GM19463 (cell line): ENCODE data around the gene CCDC182.

ENCODE experiments used
- ATAC-seq: cut with Tn5 transposase; IDR thresholded peaks from one replicate; pipeline ENCODE4 v1.9.1; 2021; ENCODE audit warnings: mild to moderate bottlenecking, moderate library complexity; ENCODE audit not compliant: unreplicated experiment

The CCDC182 gene

DNA sequence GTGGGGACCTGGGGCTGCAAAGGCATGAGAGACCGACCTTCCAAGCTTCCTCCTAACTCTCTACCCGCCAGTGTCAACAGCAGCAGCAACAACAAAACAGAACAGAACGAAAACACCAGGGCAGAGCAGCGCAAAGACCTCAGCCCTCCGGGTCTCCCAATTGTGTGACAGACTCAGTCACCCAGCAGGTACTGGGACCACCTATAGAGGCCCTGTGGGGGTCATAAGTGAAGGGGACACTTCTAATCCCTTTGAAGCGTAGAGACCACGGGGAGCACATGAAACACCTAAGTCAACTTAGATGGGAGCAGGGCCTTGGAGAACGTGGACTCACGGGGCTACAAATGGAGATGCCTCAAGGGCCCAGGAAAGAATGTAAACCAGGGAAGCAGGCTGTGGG is 12.6 kb upstream of the CCDC182 start:
- ATAC-seq: no peak

DNA sequence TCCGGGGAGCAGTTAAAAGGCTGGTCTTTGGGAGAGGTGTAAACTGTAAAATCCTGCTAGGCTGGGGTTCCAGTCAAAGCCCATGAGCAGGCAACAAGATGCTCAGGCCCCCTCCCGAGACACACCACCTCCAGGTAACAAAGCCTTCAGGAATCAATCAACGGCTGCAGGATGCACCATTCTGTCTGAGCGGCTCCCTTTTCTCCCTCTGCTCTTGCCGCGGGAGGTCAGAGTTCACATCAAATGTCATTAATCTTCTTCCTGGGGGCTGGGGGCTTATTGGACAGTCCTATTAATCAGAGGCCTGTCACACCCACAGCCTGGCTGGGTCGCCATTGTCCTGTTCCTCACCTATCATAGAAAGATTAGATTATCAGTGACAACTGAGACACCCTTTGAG is 11.9 kb upstream of the CCDC182 start:
- ATAC-seq: no peak

DNA sequence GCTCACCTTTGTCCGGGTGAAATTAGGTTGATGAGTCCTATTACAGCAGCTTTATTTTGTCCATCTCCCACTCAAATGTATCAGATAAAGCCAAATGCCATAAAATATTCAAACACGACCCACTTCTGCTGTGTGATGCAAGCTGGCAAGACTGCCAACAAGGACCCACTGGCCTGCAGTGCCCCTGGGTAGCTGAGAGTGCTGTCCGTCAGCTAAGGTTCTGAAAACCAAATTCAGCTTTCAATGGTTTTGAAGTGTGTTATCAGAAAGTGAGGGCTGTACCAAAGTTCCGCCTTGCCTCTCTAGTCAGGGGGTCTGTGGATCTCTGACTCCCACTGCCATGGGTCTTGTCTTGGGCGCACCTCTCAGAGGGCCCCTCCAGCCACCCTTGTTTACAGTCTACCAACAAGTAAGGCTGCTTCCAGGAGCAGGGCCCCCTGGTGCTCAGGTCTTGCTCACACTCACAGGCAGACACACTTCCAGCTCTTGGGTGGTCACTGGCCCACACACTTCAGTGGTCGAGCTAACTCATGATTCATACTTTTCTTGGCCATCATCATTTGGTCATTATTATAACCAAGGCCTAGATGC is 10.5 kb upstream of the CCDC182 start:
- no peak for ATAC-seq

DNA sequence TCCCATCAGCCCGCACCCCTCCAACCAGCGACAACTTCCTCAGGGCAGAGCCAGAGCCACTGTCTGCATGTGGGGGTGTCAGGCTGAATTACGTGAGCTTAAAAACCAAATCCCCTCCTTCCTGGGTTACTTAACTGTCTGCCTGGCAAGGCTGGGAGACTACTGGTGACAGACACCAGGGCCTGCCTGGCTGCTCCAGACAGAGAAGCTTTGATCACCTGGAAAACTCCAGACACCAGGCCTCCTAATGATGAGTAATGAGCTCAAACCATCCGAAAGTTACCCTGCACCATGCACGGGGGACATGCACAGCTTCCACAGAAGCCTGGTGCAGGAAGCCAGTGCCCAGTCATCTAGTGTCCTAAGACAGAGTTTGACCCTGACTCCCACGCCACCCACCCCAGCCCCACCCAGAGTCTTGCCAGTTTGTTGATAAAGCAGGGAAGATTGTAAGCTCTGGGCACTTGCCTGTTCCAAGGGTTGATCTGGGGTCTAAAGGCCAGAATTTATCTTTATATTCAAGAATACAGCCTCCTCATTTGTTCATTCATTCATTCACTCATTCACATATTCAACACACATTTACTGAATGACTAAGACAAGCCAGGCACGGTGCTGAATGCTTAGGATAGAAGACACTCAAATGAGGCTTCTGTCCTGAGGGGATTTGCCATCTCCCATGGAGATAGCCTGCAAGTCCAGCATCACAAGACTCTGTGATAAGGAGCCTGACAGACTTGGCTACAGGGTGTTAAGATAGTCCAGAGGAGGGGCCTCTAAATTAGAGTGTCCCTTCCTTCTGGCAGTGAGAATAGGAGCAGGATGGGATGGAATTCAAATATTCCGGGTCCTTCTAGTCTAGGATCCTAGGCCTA is 7.2 kb upstream of the CCDC182 start:
- no peak for ATAC-seq

DNA sequence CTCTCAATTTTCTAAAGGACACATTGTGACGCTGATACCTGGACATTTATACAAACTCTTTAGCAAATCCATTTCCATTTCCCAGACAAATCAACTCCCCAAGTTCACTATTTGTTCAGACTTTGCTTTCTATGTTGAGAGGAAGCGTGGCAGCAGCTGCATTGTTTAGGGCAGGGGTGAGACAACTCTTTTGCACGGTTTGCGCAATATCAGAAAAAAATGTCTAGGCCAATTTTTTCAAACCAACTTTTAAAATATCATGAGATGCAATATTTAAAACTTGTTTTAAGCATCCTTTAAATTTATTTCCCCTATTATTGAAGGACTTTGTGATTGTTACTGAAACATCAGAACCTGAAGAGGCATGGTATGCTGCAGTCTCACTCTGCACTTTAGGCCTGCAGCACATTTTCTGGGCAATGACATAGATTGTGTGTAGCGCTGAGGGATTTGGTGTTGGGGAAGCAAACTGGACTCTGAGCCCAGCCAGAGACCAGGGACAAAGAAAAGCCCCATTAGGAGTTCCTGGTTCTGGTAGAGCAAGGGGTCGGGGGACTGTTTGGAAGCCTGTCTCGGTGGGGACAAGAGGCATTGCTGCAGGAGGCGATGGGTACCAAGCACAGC is 6.4 kb upstream of the CCDC182 start:
- no peak for ATAC-seq

DNA sequence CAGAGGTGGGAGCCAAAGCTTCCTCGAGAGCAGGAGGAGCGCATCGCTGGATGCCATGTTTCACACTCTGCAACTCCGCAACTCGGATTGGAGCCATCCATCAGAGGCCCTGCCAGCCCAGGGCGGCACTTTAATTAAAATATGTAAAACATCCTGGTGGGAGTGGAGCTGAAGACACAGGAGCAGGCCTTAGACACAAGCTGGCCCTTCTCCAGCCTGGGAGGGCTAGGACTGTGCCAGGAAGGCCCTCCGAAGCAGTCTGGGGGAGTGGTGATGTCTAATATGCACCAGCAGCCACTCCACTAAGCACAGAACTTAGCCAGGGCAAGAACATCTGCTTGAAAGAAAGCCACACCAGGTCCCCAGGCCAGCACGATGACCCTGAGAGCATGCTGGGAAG is 5.8 kb upstream of the CCDC182 start:
- no peak for ATAC-seq

DNA sequence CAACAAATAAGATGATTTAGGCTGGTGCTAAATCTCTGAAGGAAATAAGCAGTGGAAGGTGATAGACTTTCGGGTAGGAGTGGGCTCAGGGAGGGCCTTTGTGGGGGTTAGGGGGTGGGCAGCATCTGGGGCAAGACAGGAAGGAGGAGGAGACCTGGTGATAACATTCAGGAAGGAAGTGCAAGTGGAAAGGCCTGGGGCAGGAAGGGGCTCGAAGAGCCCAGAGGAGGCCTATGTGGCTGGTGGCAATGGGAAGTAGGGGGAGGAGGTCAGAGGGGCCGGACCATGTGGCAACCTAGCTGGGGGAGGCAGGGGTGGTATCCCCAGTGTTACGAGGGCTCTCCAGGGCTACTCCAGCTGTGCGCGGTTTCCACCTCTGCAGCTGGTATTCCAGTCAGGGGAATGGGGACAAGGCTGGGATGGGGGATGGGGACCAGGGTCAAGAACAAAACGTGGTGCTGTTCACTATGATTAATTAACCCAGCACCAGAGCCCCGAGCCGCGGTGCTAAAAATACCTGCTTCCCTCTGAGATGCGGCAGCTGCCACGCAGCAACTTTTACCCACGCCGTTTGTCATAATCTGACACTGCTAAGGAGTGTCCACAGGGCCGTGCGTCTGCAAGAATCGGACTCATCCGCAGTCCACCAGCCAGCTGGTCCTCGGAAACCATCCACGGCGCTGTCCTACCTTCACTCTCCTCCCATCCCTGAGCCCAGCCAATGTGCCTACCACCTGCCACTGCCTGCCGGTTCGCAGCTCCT is 5.2 kb upstream of the CCDC182 start:
- ATAC-seq: no peak

DNA sequence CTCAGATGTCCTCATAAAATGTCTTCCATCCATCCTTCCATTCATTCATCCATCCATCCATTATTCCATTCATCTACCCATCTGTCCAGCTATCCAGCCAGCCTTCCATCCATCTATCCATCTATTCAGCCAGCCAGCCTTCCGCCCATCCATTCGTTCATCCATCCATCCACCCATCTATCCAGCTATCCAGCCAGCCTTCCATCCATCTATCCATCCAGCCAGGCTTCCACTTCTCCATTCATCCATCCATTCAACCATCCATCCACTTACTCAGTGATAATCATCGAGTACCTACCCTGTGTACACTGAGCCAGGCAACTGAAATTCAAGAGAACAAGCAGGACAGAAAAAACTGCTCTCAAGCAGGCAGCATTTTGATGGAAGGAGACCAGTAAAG is 4.6 kb upstream of the CCDC182 start:
- ATAC-seq: no peak

DNA sequence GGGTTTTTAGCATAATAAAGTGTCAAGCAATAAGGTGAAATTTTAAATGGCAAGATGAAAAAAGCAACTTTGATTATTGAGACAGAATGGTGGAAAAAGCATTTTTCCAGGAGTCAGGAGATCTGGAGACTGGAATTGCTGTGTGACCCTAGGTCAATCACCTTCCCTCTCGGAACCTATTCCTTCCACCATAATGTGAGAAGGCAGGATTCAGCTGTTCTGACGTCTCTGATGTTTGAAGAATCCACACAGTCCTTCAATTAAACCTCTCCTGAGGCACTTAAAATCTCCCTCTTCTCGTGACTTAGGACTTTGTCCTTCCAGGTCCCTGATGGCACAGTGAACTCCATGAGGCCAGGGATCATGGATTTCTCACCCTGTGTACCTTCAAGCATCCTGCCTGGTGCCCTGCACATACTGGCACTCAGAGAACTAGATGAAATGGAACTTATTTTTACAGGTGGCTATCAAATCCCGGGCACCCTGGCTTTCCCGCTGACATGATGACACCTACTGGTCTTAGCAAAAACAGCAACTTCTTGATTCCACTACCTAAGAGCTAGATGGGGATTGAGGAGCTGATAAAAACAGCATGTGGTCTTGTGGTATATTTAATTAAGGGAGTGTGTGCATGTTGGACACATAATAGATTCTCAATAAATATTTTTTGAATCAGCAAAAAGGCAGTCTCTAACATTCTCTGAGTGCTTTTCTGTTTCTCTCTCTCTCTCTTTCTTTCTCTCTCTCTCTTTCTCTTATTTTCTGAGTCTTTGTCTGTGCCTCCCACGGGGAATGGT is 2.3 kb upstream of the CCDC182 start:
- no peak for ATAC-seq

DNA sequence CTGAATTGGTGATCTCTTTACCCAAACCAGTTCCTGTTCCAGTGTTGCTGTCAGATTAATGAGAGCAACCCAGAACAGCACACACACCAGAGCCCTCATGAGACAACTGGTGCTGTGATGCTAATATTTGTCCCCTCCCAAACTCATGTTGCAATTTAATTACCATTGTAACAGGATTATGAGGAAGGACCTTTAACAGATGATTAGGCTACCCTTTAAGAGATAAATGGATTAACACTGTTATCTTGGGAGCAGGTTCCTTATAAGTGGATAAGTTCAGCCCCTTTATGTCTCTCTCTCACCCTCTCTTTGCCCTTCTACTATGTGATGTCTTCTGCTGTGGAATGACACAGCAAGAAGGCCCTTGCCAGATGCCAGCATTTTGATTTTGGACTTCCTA is 1.1 kb upstream of the CCDC182 start:
- no peak for ATAC-seq

DNA sequence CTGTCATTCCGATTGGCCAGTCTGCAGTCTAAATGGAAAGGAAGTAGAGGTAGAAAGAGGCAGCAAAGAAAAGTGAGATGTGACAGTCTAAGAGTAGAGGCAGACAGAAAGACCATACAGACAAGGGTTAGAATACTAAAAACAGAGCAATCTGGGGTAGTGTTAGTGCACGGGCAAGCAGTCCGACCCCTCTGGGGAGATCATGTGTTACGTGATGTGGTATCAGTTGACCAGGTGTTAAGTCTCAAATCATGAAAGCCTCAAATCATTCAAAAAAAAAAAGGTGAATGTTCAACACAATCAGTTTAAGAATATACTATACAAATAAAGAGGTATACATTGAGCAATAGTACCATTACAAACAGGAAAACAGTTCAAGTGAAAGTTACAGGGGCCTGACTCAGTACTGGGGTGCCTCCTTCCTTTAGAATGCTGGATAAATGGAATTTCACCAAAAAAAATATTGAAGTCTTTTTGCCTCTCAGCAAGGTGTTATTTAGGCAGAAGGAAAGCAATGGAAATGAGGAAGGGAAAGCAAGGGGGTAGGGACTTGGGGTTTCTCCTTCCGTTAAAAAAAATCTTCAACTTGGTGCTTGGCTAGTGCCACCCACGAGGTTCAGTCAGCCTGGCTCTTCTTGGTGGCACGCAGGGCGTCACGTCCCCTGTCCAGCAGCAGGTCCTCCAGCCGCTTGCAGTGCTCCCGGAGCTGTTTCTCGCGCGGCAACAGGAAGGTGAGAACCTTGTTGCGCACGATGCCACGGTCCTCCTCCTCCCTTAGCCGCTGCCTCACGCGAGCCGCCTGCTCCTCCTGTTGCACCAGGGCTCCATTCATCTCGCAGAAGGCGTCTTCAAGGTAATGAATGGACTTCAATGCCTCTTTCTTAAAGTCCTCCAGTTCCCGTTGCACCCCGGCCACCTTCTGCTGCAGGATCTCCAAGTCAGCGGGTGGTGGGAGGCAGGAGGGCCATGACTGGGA is 616 bp downstream of the CCDC182 start:
- no peak for ATAC-seq

DNA sequence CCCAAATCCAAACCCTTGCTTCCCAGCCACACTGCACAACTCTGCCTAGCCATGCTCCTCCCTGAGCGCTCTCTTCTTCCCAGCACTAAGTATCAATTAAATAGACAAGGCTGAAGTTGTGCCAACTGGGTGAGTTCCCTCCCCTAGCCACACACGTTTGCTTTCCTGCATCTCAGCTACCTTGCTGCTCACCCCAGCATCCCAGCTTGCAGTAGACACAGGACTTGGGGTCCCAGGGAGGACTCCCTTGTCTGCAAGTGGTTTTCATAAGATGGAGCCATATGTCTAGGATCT is 4.9 kb downstream of the CCDC182 start:
- ATAC-seq: no peak

DNA sequence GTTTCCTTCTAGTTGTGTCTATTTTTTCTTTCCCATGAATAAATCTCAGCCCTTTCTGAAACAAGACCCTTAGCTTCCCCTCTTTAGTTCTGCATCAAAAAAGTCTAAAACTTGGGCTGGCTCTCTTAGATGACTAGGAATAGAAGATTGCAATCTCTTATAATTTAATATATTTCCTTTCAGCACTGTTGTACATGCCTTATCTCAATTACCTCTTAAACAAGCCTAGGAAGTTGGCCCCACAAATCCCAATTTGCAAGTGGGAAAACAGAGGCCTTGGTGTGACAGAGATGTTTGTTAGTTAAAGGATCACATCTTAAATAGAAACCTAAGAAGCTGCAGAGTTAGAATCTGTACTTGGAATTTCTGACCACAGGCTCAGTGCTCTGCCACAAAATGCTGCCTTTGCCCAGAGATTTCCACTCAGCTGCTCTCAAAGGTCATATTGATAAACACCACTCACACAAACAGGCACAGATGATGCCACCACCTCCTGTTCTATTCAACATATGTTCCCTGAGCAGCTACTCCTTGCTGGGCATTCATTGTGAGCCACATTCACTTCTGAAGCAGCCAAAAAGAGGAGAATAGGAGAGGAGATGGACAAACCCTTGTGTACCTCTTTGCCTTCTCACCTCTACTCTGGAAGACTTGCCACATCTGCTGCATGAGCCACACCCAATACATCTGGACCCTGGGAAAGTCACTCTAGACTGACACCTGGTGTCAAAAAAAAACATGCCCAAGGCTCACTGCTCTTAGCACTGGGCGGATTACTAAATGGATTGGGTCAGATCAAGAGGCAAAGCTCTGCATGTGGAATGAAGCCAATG is 5.5 kb downstream of the CCDC182 start:
- no peak for ATAC-seq

DNA sequence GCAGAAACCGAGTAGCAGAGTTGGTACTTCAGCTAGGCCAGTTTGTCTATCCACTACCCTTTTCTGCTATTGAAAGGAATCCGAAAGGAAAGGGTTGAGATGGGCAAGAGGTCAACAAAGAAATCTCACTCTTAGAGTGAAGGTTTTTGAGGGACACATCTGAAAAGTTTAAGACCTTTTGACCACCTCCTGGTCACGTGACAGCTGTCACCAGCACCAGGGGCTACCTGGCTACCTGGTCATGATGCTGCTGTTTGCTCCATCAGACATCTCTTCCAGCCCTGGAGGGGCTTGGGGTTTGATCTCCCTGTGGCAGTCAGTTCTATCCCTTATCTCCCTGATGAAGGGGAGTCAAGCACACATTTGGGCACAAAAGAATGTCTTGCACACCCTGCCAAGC is 7.6 kb downstream of the CCDC182 start:
- no peak for ATAC-seq

DNA sequence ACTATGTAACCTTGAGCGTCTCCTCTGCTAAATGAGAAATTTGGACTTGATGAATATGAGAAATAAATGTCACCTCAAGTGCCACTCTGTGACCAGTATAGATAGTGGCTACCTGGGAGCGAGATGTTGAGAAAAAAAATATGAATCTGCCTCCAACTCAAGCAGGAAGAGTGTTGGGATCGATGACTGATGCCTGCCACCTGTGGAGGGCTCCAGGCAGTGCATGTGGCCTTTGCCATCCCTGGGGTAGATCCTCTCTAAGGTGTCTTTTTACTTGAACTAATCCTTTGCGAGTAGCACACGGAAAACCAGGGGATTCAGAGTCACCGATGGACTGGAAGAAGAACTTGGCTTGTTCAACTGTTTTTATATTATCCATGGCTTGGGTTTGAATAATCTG is 9.4 kb downstream of the CCDC182 start:
- ATAC-seq: no peak

DNA sequence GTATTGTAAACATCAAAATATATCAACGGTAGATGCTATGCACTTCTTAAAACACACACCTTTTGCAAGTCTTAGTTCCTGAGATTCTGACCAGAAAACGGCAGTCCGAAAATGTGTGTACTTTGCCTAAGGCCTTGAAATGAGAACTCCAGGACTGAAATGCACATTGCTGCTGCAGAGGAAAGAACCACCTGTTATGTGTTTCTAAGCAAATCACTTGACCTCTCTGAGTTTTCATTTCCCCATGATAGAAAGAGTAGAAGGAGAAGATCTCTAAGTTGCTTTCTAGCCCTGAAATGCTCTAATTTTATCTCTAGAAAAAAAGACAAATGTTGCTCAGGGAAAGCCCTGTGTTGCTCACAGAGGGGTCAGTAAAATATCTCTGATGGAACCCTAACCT is 9.9 kb downstream of the CCDC182 start:
- no peak for ATAC-seq

DNA sequence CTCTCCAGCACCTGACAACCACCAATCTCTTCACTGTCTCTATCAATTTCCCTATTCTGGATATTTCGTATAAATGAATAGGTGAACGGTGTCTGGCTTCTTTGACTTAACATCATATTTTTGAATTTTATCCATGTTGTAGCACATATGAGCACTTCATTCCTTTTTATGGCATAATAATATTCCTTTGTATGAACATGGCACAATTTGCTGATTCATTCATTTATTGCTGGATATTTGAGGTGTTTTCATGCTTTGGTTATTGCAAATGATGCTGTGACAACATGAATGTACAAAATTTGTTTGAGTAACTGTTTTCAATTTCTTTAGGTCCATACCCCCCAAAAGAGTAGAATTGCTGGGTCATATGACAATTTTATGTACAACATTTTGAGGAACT is 12.0 kb downstream of the CCDC182 start:
- ATAC-seq: no peak

DNA sequence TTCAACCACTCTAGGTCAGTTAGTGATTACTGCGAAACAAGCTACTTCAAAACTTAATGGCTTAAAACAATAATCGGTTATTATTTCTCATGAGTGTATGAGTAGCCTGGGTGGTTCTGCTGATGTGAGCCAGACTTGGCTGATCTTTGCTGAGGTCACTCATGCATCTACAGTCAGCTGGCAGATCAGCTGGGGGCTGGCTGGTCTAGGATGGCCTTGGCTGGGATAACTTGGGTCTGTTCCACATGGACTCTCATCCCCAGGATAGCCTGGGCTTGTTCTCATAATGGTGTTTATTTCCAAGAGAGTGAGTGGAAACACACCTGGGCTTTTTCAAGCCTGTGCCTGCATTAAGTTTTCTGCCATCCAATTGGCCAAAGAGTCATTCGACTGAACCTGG is 13.0 kb downstream of the CCDC182 start:
- ATAC-seq: no peak
